OCI-LY7 (cell line): ENCODE results near the gene C3orf20.

Source experiments
- EZH2phosphoT487 ChIP-seq: fragments of 200-600 bp; sonication (generic); IDR thresholded peaks from 2 replicates; pipeline ENCODE4 v1.6.1; 2018; ENCODE audit warnings: low read depth, borderline replicate concordance, mild to moderate bottlenecking, mixed run types, antibody characterized with exemption, low read length, moderate library complexity, mixed read lengths
- TF ChIP-seq, protein P1 (sequence below): fragments of 200-600 bp; sonication (generic); conservative IDR thresholded peaks from 2 replicates; pipeline ENCODE4 v1.5.1; 2014; ENCODE audit warnings: mild to moderate bottlenecking, antibody characterized with exemption, low read length, moderate library complexity, mixed read lengths

DNA sequence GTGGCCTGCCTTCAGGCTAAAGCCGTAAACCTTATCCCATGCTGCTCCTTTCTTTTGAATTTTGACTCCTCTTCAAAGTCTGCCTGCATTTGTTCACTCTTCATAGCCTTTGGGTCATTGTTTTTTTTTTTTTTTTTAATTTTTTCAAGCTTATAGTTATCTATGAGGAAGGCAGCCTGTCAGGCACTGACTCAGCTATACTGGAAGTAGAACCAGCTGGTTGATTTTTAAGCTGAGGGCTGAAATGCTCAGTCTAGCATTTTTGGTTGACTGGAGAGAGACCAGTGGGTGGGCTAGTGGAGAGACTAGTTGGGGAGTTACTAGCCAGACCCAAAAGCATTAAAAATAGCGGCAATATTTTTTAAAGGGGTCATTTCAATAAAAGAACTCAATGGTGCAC lies 44.1 kb downstream of the C3orf20 start:
- TF ChIP-seq, protein P1, sequence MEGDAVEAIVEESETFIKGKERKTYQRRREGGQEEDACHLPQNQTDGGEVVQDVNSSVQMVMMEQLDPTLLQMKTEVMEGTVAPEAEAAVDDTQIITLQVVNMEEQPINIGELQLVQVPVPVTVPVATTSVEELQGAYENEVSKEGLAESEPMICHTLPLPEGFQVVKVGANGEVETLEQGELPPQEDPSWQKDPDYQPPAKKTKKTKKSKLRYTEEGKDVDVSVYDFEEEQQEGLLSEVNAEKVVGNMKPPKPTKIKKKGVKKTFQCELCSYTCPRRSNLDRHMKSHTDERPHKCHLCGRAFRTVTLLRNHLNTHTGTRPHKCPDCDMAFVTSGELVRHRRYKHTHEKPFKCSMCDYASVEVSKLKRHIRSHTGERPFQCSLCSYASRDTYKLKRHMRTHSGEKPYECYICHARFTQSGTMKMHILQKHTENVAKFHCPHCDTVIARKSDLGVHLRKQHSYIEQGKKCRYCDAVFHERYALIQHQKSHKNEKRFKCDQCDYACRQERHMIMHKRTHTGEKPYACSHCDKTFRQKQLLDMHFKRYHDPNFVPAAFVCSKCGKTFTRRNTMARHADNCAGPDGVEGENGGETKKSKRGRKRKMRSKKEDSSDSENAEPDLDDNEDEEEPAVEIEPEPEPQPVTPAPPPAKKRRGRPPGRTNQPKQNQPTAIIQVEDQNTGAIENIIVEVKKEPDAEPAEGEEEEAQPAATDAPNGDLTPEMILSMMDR: no peak
- no peak for TF ChIP-seq EZH2phosphoT487
